SK-N-SH treated with all-trans-retinoic acid at 6 μM for 48 hours (cell line): Measurements from ENCODE around the gene TIMM23.

Experiments
- ARNTL ChIP-seq: fragments of 450-650 bp; formaldehyde crosslinking; IDR thresholded peaks from 2 replicates; pipeline ENCODE4 v1.5.0; 2020; ENCODE audit warnings: low read depth, mild to moderate bottlenecking, moderate library complexity, borderline replicate concordance
- BACH2 ChIP-seq: fragments of 250-450 bp; sonication (Bioruptor Pico); IDR thresholded peaks from 2 replicates; pipeline ENCODE4 v1.9.0; 2021; ENCODE audit warnings: mild to moderate bottlenecking, borderline replicate concordance
- ESRRG ChIP-seq: fragments of 250-450 bp; sonication (Bioruptor Pico); IDR thresholded peaks from 2 replicates; pipeline ENCODE4 v1.6.1; 2021; ENCODE audit warnings: mild to moderate bottlenecking
- GLIS3 ChIP-seq: fragments of 250-450 bp; sonication (Bioruptor Pico); IDR thresholded peaks from 2 replicates; pipeline ENCODE4 v1.5.0; 2020; ENCODE audit warnings: mild to moderate bottlenecking, moderate library complexity
- OSR1 ChIP-seq: fragments of 250-450 bp; sonication (Bioruptor Pico); IDR thresholded peaks from 2 replicates; pipeline ENCODE4 v1.8.0; 2022; ENCODE audit warnings: moderate library complexity, mild to moderate bottlenecking, inconsistent platforms
- RARB ChIP-seq: fragments of 250-450 bp; sonication (Bioruptor Pico); IDR thresholded peaks from 2 replicates; pipeline ENCODE4 v1.8.0; 2021; ENCODE audit warnings: mild to moderate bottlenecking, moderate library complexity
- ZFP3 ChIP-seq: fragments of 250-450 bp; sonication (Bioruptor Pico); IDR thresholded peaks from 2 replicates; pipeline ENCODE4 v1.5.0; 2020; ENCODE audit warnings: mild to moderate bottlenecking, moderate library complexity
- ZNF565 ChIP-seq: fragments of 450-650 bp; formaldehyde crosslinking; conservative IDR thresholded peaks from 2 replicates; pipeline ENCODE4 v1.5.0; 2020; ENCODE audit warnings: low read depth, mild to moderate bottlenecking, moderate library complexity
- ZNF70 ChIP-seq: fragments of 450-650 bp; formaldehyde crosslinking; IDR thresholded peaks from 2 replicates; pipeline ENCODE4 v1.5.0; 2020; ENCODE audit warnings: mild to moderate bottlenecking, moderate library complexity
- ZNF8 ChIP-seq: fragments of 450-650 bp; formaldehyde crosslinking; IDR thresholded peaks from 2 replicates; pipeline ENCODE4 v1.5.0; 2020; ENCODE audit warnings: mild to moderate bottlenecking, moderate library complexity
- TF ChIP-seq, protein P1 (sequence below): fragments of 250-450 bp; sonication (Bioruptor Pico); IDR thresholded peaks from 2 replicates; pipeline ENCODE4 v1.5.0; 2020; ENCODE audit warnings: mild to moderate bottlenecking, moderate library complexity
- TF ChIP-seq, protein P2 (sequence below): fragments of 250-450 bp; sonication (Bioruptor Pico); IDR thresholded peaks from 2 replicates; pipeline ENCODE4 v1.5.1; 2021; ENCODE audit warnings: mild to moderate bottlenecking, moderate library complexity
- TF ChIP-seq, protein P3 (sequence below): fragments of 250-450 bp; sonication (Bioruptor Pico); IDR thresholded peaks from 2 replicates; pipeline ENCODE4 v1.8.0; 2020; ENCODE audit warnings: mild to moderate bottlenecking, moderate library complexity, borderline replicate concordance

DNA sequence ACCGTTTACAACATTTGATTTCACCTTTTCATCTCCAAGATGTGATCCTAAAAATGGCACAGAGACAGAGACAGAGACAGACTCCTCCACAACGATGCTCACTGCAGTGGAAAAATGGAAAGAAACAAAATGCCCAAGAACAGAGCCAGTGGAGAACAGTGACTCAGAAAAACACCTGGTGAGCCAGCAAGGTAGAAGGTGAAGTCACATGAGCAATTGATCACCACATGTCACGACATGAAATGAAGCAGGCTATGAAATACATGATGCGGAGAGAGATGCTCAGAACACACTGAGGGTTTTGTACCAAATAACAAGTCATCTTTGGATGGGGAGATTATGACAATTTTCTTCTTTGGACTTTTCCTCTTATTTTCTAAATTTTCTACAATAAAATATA, 70.2 kb downstream of the TIMM23 start:
- TF ChIP-seq, protein P1, sequence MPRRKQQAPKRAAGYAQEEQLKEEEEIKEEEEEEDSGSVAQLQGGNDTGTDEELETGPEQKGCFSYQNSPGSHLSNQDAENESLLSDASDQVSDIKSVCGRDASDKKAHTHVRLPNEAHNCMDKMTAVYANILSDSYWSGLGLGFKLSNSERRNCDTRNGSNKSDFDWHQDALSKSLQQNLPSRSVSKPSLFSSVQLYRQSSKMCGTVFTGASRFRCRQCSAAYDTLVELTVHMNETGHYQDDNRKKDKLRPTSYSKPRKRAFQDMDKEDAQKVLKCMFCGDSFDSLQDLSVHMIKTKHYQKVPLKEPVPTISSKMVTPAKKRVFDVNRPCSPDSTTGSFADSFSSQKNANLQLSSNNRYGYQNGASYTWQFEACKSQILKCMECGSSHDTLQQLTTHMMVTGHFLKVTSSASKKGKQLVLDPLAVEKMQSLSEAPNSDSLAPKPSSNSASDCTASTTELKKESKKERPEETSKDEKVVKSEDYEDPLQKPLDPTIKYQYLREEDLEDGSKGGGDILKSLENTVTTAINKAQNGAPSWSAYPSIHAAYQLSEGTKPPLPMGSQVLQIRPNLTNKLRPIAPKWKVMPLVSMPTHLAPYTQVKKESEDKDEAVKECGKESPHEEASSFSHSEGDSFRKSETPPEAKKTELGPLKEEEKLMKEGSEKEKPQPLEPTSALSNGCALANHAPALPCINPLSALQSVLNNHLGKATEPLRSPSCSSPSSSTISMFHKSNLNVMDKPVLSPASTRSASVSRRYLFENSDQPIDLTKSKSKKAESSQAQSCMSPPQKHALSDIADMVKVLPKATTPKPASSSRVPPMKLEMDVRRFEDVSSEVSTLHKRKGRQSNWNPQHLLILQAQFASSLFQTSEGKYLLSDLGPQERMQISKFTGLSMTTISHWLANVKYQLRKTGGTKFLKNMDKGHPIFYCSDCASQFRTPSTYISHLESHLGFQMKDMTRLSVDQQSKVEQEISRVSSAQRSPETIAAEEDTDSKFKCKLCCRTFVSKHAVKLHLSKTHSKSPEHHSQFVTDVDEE (CRISPR knock-in tag) = no peak
- TF ChIP-seq, protein P2, sequence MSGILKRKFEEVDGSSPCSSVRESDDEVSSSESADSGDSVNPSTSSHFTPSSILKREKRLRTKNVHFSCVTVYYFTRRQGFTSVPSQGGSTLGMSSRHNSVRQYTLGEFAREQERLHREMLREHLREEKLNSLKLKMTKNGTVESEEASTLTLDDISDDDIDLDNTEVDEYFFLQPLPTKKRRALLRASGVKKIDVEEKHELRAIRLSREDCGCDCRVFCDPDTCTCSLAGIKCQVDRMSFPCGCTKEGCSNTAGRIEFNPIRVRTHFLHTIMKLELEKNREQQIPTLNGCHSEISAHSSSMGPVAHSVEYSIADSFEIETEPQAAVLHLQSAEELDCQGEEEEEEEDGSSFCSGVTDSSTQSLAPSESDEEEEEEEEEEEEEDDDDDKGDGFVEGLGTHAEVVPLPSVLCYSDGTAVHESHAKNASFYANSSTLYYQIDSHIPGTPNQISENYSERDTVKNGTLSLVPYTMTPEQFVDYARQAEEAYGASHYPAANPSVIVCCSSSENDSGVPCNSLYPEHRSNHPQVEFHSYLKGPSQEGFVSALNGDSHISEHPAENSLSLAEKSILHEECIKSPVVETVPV = no peak
- TF ChIP-seq ESRRG (CRISPR knock-in tag) (no peak), OSR1 (CRISPR knock-in tag) (no peak), RARB (CRISPR knock-in tag) (no peak), ZNF565 (CRISPR knock-in tag) (no peak), BACH2 (CRISPR knock-in tag) (no peak), GLIS3 (no peak), ZNF70 (CRISPR knock-in tag) (no peak), ZNF8 (no peak), ARNTL (CRISPR knock-in tag) (no peak), ZFP3 (CRISPR knock-in tag) (no peak)
- TF ChIP-seq, protein P3, sequence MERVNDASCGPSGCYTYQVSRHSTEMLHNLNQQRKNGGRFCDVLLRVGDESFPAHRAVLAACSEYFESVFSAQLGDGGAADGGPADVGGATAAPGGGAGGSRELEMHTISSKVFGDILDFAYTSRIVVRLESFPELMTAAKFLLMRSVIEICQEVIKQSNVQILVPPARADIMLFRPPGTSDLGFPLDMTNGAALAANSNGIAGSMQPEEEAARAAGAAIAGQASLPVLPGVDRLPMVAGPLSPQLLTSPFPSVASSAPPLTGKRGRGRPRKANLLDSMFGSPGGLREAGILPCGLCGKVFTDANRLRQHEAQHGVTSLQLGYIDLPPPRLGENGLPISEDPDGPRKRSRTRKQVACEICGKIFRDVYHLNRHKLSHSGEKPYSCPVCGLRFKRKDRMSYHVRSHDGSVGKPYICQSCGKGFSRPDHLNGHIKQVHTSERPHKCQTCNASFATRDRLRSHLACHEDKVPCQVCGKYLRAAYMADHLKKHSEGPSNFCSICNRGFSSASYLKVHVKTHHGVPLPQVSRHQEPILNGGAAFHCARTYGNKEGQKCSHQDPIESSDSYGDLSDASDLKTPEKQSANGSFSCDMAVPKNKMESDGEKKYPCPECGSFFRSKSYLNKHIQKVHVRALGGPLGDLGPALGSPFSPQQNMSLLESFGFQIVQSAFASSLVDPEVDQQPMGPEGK (CRISPR knock-in tag) = no peak
